GM19025 (cell line): ENCODE data around the gene UBE2J1.
A peak's percentile ranks its signal among the peaks of the same experiment; 100 is the strongest.
"Not testable (repeated sequence)": the region's sequence is repeated elsewhere in the genome, so short reads cannot be mapped to it uniquely, and the experiment has no call there.

Experiments
- ATAC-seq: cut with Tn5 transposase; IDR thresholded peaks from one replicate; pipeline ENCODE4 v1.9.1; 2021; ENCODE audit warnings: mild to moderate bottlenecking, low read depth, moderate library complexity; ENCODE audit not compliant: unreplicated experiment

UBE2J1 gene

DNA sequence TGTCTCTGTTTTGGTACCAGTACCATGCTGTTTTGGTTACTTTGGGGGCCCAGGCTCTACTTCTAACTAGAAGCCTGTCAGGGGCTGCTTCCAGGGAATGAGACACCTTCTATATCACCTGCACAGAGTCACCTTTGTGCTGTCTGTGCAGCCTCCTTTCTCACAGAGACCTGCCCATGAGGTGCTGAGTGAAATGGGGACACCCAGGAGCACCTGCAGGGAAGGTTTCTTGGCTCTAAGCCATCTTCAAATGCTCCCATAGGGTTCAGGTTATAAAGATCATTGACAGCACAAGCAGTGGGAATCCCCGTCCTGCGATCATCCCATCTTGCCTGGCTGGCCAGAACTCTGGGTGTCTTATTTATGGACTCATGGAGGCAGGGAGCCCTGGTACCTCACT lies 56.5 kb downstream of the UBE2J1 start:
- no peak for ATAC-seq

- not testable (repeated sequence) for ATAC-seq
Measured at GRCh38 chr6:89295116-89295515, 57.4 kb downstream of the UBE2J1 start.

- no peak for ATAC-seq
Measured at GRCh38 chr6:89291256-89291819, 61.2 kb downstream of the UBE2J1 start.

GRCh38 chr6:89290401-89291155 lies 61.9 kb downstream of the UBE2J1 start:
- ATAC-seq = no peak

DNA sequence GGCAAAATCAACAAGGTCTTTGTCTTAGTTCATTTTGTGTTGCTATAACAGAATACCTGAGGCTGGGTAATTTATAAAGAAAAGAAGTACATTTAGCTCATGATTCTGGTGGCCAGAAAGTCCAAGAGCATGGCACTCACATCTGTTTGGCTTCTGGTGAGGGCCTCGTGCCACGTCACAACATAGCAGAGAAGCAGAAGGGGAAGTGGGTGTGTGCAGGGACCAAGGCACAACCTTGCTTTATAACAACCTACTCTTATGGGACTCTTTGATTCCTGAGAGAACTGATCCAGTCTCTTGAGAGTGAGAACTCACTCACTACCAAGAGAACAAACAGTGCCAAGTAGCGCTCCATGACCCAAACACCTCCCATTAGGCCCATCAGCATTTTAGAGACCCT lies 62.8 kb downstream of the UBE2J1 start:
- ATAC-seq = no peak

DNA sequence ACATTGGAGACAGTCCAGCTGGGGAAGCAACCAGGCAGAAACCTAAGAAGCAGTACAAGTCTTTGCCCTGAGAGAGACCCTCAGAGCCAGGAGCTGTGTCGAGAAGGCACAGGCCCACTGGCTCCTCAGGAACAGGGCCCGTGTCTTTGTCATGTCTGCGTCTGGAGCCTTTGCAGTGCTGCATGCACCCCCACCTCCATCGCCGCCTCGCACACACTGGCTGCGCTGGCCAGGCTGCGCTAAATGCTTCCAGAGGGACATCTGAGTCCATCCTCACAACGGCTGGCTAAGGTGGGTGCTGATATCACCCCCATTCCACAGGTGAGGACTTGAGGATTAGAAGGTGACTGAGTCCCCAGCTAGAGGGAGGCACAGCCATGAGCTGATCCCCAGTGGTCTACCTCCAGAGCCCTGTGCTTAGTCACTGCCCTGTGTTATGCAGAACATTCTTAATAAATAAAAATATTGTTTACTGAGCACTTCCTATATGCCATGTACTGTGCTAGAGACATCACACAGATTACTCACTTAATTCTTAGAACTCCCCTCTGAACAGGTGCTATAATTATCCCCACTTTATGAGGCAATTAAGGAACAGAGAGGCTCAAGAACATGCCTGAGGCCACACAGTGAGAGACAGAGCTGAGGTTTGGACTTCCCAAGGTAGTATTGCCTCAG lies 65.0 kb downstream of the UBE2J1 start:
- no peak for ATAC-seq

- ATAC-seq = no peak
Measured at GRCh38 chr6:89286516-89286915, 66.0 kb downstream of the UBE2J1 start.

GRCh38 chr6:89284963-89285735 lies 67.4 kb downstream of the UBE2J1 start:
- ATAC-seq = no peak

DNA sequence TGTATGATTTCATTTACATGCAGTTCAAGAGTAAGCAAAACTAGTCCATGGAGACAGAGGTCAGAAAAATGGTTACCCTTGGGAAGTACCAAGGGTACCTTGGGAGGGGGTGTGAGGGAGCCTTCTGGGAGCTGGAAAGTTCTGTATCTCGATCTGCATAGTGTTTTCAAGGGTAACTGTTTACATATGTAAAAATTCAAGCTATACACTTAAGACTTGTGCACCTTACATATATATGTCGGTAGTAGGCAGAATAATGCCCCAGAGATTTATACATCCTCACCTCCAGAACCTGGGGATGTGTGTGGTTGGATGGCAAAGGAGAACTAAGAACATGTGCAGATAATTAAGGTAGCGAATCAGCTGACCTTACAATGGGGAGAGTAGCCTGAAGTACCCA lies 68.4 kb downstream of the UBE2J1 start:
- no peak for ATAC-seq

DNA sequence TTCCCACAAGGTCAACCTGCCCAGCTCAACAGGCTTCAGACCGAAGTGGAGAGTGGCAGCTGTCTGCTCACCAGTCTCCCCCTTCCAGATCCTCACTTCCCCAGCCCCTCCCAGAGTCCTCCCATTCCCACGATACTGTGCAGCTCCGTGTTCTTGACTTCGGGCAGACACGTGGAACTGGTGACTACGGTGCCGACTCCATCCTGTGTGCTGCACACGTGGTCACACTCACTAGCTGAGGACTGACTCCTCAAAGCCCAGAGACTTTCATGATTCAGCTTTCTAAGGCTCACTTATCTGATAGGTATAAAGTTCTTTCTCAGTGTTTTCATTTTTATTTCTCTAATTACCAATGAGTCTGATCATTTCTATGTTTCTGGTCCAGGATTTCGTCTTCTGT lies 69.8 kb downstream of the UBE2J1 start:
- no peak for ATAC-seq

DNA sequence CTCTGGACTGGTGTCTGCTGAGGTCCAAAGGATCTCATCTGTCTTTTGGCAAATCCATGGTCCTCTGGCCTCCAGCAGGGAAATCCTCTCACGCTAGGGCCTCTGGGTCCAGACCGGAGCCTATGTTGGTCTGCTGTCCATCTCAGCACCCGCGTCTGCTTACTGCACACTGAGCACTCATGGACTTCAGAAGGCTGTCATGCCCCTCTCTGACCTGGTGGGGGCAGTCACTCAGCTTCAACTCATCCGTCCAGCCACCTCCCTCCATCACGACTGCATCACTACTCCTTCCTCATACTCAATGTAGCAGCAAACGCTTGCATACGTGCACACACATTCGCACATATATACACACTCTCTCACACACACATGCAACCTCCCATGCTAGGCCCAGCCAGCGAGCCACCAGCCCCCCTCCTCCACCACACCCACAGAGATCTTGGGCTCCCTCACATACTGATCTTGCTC lies 70.7 kb downstream of the UBE2J1 start:
- ATAC-seq = peak; percentile 96

- no peak for ATAC-seq
Measured at GRCh38 chr6:89278956-89279355, 73.6 kb downstream of the UBE2J1 start.
